Measurements from ENCODE around the gene TPPP2.

TPPP2 gene

DNA sequence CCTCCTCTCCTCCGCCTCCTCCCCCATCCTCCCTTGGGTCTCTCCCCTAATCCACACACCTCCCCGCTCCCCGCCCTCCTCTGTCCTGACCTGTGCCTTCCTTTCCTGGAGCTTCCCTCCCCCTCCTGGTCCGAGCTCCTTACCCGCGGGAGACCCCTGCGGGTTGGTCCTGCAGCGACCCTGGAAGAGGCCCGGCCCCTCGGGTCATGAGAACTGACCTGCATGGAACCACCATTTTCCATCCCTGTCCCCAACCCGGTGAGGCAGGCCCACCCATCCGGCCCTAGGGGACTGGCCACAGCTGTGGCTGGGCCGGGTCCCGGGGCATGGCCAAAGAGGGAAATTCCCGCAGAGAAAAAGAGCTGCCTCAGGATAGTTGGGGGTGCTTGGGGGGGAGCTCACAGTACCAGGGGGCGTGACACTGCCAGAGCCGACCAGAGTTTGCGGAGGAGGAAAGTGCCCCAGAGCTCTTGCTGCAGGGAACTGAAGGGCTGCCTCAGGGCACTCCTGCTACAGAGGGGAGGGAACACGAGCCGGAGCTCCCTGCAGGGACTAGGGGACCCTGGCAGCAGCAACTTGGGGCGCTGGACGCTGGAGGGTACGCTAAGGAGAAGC, 40.7 kb downstream of the TPPP2 start:
- CTCF ChIA-PET, result interaction anchor here (1.1 to 6.2 kb wide), 10 partner anchors 9 to 56 kb away, joined by 3 to 135 read pairs (median 10); partner anchors contain the start of gene TMEM253
- Histone ChIP-seq H3K27me3 (replicated peaks in 2 of 5; ENCODE audit: control insufficient read depth in 4 of 5, insufficient read depth in 5 of 5, low read length in 4 of 5) (peaks cover 0 to 15% (median 6%) of the 10 kb centered on the region in 5 experiments), H3K4me3 (ENCODE audit: control insufficient read depth in 1 of 7, extremely low read depth in 1 of 7, insufficient read depth in 4 of 7, low read depth in 2 of 7, low read length in 6 of 7) (peak overlapping the region; percentile 34 to 88 (median 73)), H3K27ac (ENCODE audit: insufficient read depth in 1 of 2, low read depth in 1 of 2, low read length in 2 of 2, poor library complexity in 1 of 2, severe bottlenecking in 2 of 2) (peak overlapping the region in 1 of 2 experiments; percentile 73), H3K4me1 (ENCODE audit: control extremely low read depth in 1 of 4, control insufficient read depth in 4 of 4, insufficient read depth in 4 of 4, low read length in 3 of 4) (peaks cover 8 to 45% (median 42%) of the 10 kb centered on the region in 4 experiments), H3K36me3 (ENCODE audit: control insufficient read depth in 4 of 4, insufficient read depth in 4 of 4, low read length in 3 of 4) (peaks cover 0 to 21% (median 10%) of the 10 kb centered on the region in 4 experiments), H3K9me3 (ENCODE audit: control extremely low read depth in 1 of 5, control insufficient read depth in 4 of 5, insufficient read depth in 2 of 5, low read depth in 1 of 5, low read length in 4 of 5) (no peaks in the 10 kb centered on the region)
- no peak for DNase-seq
- POLR2A ChIA-PET, result interaction anchor here (0.7 to 1.9 kb wide), 3 partner anchors 17 to 34 kb away, joined by 4 to 10 read pairs (median 5); no protein-coding TSS in a partner anchor
- WGBS (ENCODE audit: insufficient coverage), result 0% methylated on average over 19 of the region's 23 CpGs

DNA sequence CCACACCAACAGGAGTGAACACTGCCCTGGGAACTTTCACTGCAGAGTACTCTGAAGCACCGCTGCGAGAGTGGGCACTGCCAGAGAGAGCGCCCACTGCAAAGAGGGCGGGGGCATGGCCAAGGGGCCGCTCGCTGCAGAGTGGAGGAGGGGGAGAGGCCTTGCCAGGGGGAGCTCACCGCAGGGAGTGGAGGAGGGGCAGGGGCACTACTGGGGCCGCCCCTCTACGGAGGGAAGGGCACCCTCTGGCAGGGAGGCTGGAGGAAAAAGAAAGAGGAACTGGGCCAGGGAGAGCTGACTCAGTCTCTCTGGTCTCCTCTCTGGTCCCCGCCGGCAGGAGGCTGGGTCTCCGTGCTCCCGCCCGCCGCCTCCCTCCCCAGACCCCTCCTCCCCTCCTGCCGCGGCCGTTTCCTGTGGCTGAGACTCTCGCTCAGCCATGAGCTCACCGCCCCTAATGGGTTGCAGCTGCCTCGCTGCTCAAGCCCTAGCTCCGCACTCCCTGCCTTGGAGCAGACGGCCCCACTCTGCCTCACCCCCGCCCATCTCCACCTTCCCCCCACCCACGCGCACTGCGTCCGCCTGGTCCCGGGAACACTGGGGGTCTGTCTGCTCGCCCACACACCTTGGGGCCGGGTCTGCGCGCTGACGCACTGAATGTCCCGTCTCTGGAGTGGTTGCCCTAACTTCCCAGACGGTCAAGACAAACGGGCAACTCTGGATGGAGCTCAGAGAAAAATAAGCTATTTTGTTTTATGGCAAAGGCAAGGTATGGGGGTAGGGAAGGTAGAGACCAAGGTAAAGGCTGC, 41.4 kb downstream of the TPPP2 start:
- POLR2A ChIA-PET, result interaction anchor here (0.7 to 1.9 kb wide), 4 partner anchors 16 to 33 kb away, joined by 3 to 10 read pairs (median 4); no protein-coding TSS in a partner anchor
- H3K27ac ChIP-seq (ENCODE audit: insufficient read depth in 1 of 2, low read depth in 1 of 2, low read length in 2 of 2, poor library complexity in 1 of 2, severe bottlenecking in 2 of 2), result peak overlapping the region; percentile 25 to 73

DNA sequence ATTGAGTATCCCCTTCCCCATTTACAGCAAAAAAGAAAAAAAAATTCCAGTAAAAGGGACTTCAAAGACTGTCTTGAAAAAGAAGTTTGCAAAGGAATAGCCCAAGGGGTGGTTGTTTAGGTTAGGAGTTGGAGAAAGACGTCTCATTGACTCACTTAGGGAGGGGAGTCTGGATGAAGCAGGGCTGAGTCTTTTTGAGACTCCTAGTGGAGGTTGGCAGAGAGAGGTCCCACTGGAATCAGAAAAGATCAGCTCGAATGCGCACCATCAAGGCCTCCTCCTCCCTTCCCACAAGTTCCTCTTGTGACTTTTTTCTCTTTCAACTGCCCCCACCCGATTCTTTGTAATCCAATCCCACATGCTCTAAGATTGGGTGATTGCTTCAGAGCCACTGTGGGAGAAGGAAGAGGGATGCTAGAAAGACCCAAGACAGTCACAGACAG, 42.0 kb downstream of the TPPP2 start:
- WGBS (ENCODE audit: insufficient coverage), result 0% methylated on average over 1 of the region's 4 CpGs
- Histone ChIP-seq H3K36me3 (ENCODE audit: control insufficient read depth in 4 of 4, insufficient read depth in 4 of 4, low read length in 3 of 4) (peaks cover 2 to 32% (median 19%) of the 10 kb centered on the region in 4 experiments), H3K9me3 (ENCODE audit: control extremely low read depth in 1 of 5, control insufficient read depth in 4 of 5, insufficient read depth in 2 of 5, low read depth in 1 of 5, low read length in 4 of 5) (no peaks in the 10 kb centered on the region), H3K4me3 (ENCODE audit: control insufficient read depth in 1 of 7, extremely low read depth in 1 of 7, insufficient read depth in 4 of 7, low read depth in 2 of 7, low read length in 6 of 7) (peak overlapping the region in 6 of 7 experiments; percentile 53 to 88 (median 75)), H3K27ac (ENCODE audit: insufficient read depth in 1 of 2, low read depth in 1 of 2, low read length in 2 of 2, poor library complexity in 1 of 2, severe bottlenecking in 2 of 2) (peak overlapping the region; percentile 25 to 73), H3K27me3 (replicated peaks in 2 of 5; ENCODE audit: control insufficient read depth in 4 of 5, insufficient read depth in 5 of 5, low read length in 4 of 5) (peaks cover 0 to 15% (median 6%) of the 10 kb centered on the region in 5 experiments), H3K4me1 (ENCODE audit: control extremely low read depth in 1 of 4, control insufficient read depth in 4 of 4, insufficient read depth in 4 of 4, low read length in 3 of 4) (peaks cover 8 to 45% (median 42%) of the 10 kb centered on the region in 4 experiments)
- ChIA-PET POLR2A (interaction anchor here (1.0 to 1.1 kb wide), 2 partner anchors 25 to 32 kb away, joined by 3 to 4 read pairs; no protein-coding TSS in a partner anchor), CTCF (interaction anchor here (3.3 to 6.2 kb wide), 4 partner anchors 14 to 57 kb away, joined by 23 to 135 read pairs (median 108); partner anchors contain the start of gene TMEM253)
- DNase-seq, result peak; percentile 25 to 53 (median 49)

More for the DNA sequence above, 41.4 kb downstream of the TPPP2 start:
- Histone ChIP-seq H3K9me3 (ENCODE audit: control extremely low read depth in 1 of 5, control insufficient read depth in 4 of 5, insufficient read depth in 2 of 5, low read depth in 1 of 5, low read length in 4 of 5) (no peaks in the 10 kb centered on the region), H3K4me3 (ENCODE audit: control insufficient read depth in 1 of 7, extremely low read depth in 1 of 7, insufficient read depth in 4 of 7, low read depth in 2 of 7, low read length in 6 of 7) (peak overlapping the region; percentile 34 to 88 (median 73)), H3K27me3 (replicated peaks in 2 of 5; ENCODE audit: control insufficient read depth in 4 of 5, insufficient read depth in 5 of 5, low read length in 4 of 5) (peaks cover 0 to 15% (median 6%) of the 10 kb centered on the region in 5 experiments), H3K4me1 (ENCODE audit: control extremely low read depth in 1 of 4, control insufficient read depth in 4 of 4, insufficient read depth in 4 of 4, low read length in 3 of 4) (peaks cover 8 to 45% (median 42%) of the 10 kb centered on the region in 4 experiments), H3K36me3 (ENCODE audit: control insufficient read depth in 4 of 4, insufficient read depth in 4 of 4, low read length in 3 of 4) (peaks cover 2 to 28% (median 15%) of the 10 kb centered on the region in 4 experiments)
- 1% methylated on average over 27 of the region's 37 CpGs for WGBS (ENCODE audit: insufficient coverage)
- peak; percentile 86 to 94 (median 91) for DNase-seq
- CTCF ChIA-PET, result interaction anchor here (0.6 to 6.2 kb wide), 11 partner anchors 8 to 1917 kb away, joined by 3 to 135 read pairs (median 9); partner anchors contain the start of gene TMEM253

DNA sequence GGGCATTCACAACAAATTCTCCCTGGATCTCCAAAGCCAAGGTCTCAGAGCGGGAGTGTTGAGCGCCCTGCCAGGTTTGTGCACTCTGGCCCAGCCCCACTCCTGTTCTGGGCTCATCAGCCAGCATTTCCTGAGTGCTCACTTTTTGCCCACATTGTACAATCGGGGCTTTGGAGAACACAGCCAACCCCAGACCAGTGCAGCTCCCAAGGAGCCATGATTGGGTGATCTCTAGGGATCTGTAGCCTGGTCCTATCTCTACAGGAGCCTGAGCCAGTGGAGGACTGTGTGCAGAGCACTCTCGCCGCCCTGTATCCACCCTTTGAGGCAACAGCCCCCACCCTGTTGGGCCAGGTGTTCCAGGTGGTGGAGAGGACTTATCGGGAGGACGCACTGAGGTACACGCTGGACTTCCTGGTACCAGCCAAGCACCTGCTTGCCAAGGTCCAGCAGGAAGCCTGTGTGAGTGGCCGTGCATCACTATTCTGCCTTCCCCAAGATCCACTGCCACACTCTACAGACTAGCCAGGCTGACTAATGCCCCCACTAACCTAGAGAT, 42.8 kb downstream of the TPPP2 start:
- Histone ChIP-seq H3K36me3 (ENCODE audit: control insufficient read depth in 4 of 4, insufficient read depth in 4 of 4, low read length in 3 of 4) (peaks cover 2 to 37% (median 21%) of the 10 kb centered on the region in 4 experiments), H3K4me1 (ENCODE audit: control extremely low read depth in 1 of 4, control insufficient read depth in 4 of 4, insufficient read depth in 4 of 4, low read length in 3 of 4) (peaks cover 8 to 45% (median 42%) of the 10 kb centered on the region in 4 experiments), H3K4me3 (ENCODE audit: control insufficient read depth in 1 of 7, extremely low read depth in 1 of 7, insufficient read depth in 4 of 7, low read depth in 2 of 7, low read length in 6 of 7) (no peak overlapping the region), H3K27me3 (replicated peaks in 2 of 5; ENCODE audit: control insufficient read depth in 4 of 5, insufficient read depth in 5 of 5, low read length in 4 of 5) (peaks cover 0 to 15% (median 6%) of the 10 kb centered on the region in 5 experiments), H3K9me3 (ENCODE audit: control extremely low read depth in 1 of 5, control insufficient read depth in 4 of 5, insufficient read depth in 2 of 5, low read depth in 1 of 5, low read length in 4 of 5) (no peaks in the 10 kb centered on the region), H3K27ac (ENCODE audit: insufficient read depth in 1 of 2, low read depth in 1 of 2, low read length in 2 of 2, poor library complexity in 1 of 2, severe bottlenecking in 2 of 2) (no peak overlapping the region)
- ChIA-PET CTCF (interaction anchor here (0.9 to 6.2 kb wide), 5 partner anchors 13 to 58 kb away, joined by 6 to 135 read pairs (median 93); partner anchors contain the start of gene TMEM253), POLR2A (no interaction called here)
- 73% methylated on average over 4 of the region's 9 CpGs for WGBS (ENCODE audit: insufficient coverage)
- DNase-seq, result no peak

DNA sequence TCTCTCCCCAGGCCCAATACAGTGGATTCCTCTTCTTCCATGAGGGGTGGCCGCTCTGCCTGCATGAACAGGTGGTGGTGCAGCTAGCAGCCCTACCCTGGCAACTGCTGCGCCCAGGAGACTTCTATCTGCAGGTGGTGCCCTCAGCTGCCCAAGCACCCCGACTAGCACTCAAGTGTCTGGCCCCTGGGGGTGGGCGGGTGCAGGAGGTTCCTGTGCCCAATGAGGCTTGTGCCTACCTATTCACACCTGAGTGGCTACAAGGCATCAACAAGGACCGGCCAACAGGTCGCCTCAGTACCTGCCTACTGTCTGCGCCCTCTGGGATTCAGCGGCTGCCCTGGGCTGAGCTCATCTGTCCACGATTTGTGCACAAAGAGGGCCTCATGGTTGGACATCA, 43.9 kb downstream of the TPPP2 start:
- Histone ChIP-seq H3K27ac (ENCODE audit: insufficient read depth in 1 of 2, low read depth in 1 of 2, low read length in 2 of 2, poor library complexity in 1 of 2, severe bottlenecking in 2 of 2) (no peak overlapping the region), H3K4me1 (ENCODE audit: control extremely low read depth in 1 of 4, control insufficient read depth in 4 of 4, insufficient read depth in 4 of 4, low read length in 3 of 4) (peaks cover 5 to 39% (median 37%) of the 10 kb centered on the region in 4 experiments), H3K9me3 (ENCODE audit: control extremely low read depth in 1 of 5, control insufficient read depth in 4 of 5, insufficient read depth in 2 of 5, low read depth in 1 of 5, low read length in 4 of 5) (no peaks in the 10 kb centered on the region), H3K36me3 (ENCODE audit: control insufficient read depth in 4 of 4, insufficient read depth in 4 of 4, low read length in 3 of 4) (peaks cover 2 to 47% (median 28%) of the 10 kb centered on the region in 4 experiments), H3K4me3 (ENCODE audit: control insufficient read depth in 1 of 7, extremely low read depth in 1 of 7, insufficient read depth in 4 of 7, low read depth in 2 of 7, low read length in 6 of 7) (no peak overlapping the region), H3K27me3 (replicated peaks in 2 of 5; ENCODE audit: control insufficient read depth in 4 of 5, insufficient read depth in 5 of 5, low read length in 4 of 5) (peaks cover 0 to 10% (median 5%) of the 10 kb centered on the region in 5 experiments)
- ChIA-PET POLR2A (no interaction called here), CTCF (interaction anchor here (0.6 to 6.2 kb wide), 6 partner anchors 12 to 120 kb away, joined by 3 to 135 read pairs (median 50); partner anchors contain the start of gene TMEM253)
- 97% methylated on average over 8 of the region's 9 CpGs for WGBS (ENCODE audit: insufficient coverage)
- no peak for DNase-seq

DNA sequence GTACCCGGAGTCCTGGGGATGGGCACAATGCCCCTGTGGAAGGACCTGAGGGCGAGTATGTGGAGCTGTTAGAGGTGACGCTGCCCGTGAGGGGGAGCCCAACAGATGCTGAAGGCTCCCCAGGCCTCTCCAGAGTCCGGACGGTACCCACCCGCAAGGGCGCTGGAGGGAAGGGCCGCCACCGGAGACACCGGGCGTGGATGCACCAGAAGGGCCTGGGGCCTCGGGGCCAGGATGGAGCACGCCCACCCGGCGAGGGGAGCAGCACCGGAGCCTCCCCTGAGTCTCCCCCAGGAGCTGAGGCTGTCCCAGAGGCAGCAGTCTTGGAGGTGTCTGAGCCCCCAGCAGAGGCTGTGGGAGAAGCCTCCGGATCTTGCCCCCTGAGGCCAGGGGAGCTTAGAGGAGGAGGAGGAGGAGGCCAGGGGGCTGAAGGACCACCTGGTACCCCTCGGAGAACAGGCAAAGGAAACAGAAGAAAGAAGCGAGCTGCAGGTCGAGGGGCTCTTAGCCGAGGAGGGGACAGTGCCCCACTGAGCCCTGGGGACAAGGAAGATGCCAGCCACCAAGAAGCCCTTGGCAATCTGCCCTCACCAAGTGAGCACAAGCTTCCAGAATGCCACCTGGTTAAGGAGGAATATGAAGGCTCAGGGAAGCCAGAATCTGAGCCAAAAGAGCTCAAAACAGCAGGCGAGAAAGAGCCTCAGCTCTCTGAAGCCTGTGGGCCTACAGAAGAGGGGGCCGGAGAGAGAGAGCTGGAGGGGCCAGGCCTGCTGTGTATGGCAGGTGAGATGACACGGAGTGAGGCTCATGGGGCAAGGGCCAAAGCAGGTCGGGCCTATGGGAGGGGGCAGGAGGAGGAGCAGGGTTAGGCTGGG, 44.6 kb downstream of the TPPP2 start:
- Histone ChIP-seq H3K4me3 (ENCODE audit: control insufficient read depth in 1 of 7, extremely low read depth in 1 of 7, insufficient read depth in 4 of 7, low read depth in 2 of 7, low read length in 6 of 7) (no peak overlapping the region), H3K27ac (ENCODE audit: insufficient read depth in 1 of 2, low read depth in 1 of 2, low read length in 2 of 2, poor library complexity in 1 of 2, severe bottlenecking in 2 of 2) (no peak overlapping the region), H3K27me3 (replicated peaks in 2 of 5; ENCODE audit: control insufficient read depth in 4 of 5, insufficient read depth in 5 of 5, low read length in 4 of 5) (peaks cover 0 to 3% (median 0%) of the 10 kb centered on the region in 5 experiments), H3K9me3 (ENCODE audit: control extremely low read depth in 1 of 5, control insufficient read depth in 4 of 5, insufficient read depth in 2 of 5, low read depth in 1 of 5, low read length in 4 of 5) (no peaks in the 10 kb centered on the region), H3K4me1 (ENCODE audit: control extremely low read depth in 1 of 4, control insufficient read depth in 4 of 4, insufficient read depth in 4 of 4, low read length in 3 of 4) (peaks cover 5 to 32% (median 30%) of the 10 kb centered on the region in 4 experiments), H3K36me3 (ENCODE audit: control insufficient read depth in 4 of 4, insufficient read depth in 4 of 4, low read length in 3 of 4) (peaks cover 2 to 54% (median 32%) of the 10 kb centered on the region in 4 experiments)
- DNase-seq, result no peak
- CTCF ChIA-PET, result interaction anchor here (0.6 to 6.2 kb wide), 8 partner anchors 11 to 121 kb away, joined by 3 to 135 read pairs (median 4); partner anchors contain the start of gene TMEM253
- 97% methylated on average over 23 of the region's 26 CpGs for WGBS (ENCODE audit: insufficient coverage)
- POLR2A ChIA-PET, result no interaction called here
